B cell (primary cell): ENCODE results near the gene GALNT7. TPM values are rescaled to one million over a fixed set of nuclear protein-coding genes. Genes with fewer than 3 reads are reported as not detected.

Experiments used
- ATAC-seq: fragments of 200-7000 bp; cut with Tn5 transposase; one replicate; pipeline ENCODE4 v1.10.0; 2021; ENCODE audit warnings: low read depth, mild to moderate bottlenecking, moderate number of reproducible peaks, moderate library complexity
- CTCF ChIA-PET: fragments of 350-600 bp; sonication (Branson Sonifier 250); formaldehyde crosslinking; loops from one replicate; lab custom pipeline; 2021; ENCODE audit warnings: antibody characterized with exemption, inconsistent platforms; lab: Charles Lee
- POLR2A ChIA-PET: fragments of 350-600 bp; sonication (Branson Sonifier 250); formaldehyde crosslinking; loops from one replicate; lab custom pipeline; 2021; ENCODE audit warnings: antibody characterized with exemption; lab: Charles Lee
- DNase-seq: peaks from one replicate; pipeline ENCODE4 v3.0.0; 2013
- H2AFZ ChIP-seq: 2 replicates; pipeline ENCODE4 v1.6.1; 2012; ENCODE audit warnings: mild to moderate bottlenecking, low read depth, low read length; ENCODE audit not compliant: insufficient read depth, poor library complexity, severe bottlenecking
- H3K27ac ChIP-seq, 2 donors: 1 replicate in 1 of 2; 2 replicates in 1 of 2; pipeline ENCODE4 v1.5.1; 2012 to 2013; ENCODE audit warnings: low read length in 2 of 2, mild to moderate bottlenecking in 2 of 2, moderate library complexity in 1 of 2
- H3K27me3 ChIP-seq, 4 experiments: fragments of 200-600 bp in 1 of 4; sonication (generic) in 1 of 4; replicated peaks in 1 of 4; 1 replicate in 2 of 4; 2 replicates in 2 of 4; pipeline versions ENCODE4 v1.6.1 to v1.7.0; 2013 to 2016; ENCODE audit warnings: low read length in 3 of 4, mild to moderate bottlenecking in 2 of 4, mixed read lengths in 1 of 4, moderate library complexity in 1 of 4; ENCODE audit not compliant: insufficient read depth in 4 of 4, control insufficient read depth in 3 of 4; ENCODE audit errors: control extremely low read depth in 1 of 4
- H3K36me3 ChIP-seq, 2 experiments: replicated peaks in 1 of 2; 1 replicate in 1 of 2; 2 replicates in 1 of 2; pipeline versions ENCODE4 v1.6.1 to v1.7.1; 2013; ENCODE audit warnings: low read length in 1 of 2; ENCODE audit not compliant: insufficient read depth in 2 of 2, control insufficient read depth in 1 of 2; ENCODE audit errors: control extremely low read depth in 1 of 2, extremely low read depth in 1 of 2
- H3K4me1 ChIP-seq, 2 donors: fragments of 200-600 bp in 1 of 2; sonication (generic) in 1 of 2; 1 replicate in 1 of 2; 2 replicates in 1 of 2; pipeline versions ENCODE4 v1.5.1 to v1.6.1; 2013 to 2017; ENCODE audit warnings: low read length in 2 of 2; ENCODE audit not compliant: control insufficient read depth in 2 of 2, insufficient read depth in 2 of 2
- H3K4me2 ChIP-seq: replicated peaks from 2 replicates; pipeline ENCODE3; 2012; ENCODE audit warnings: mild to moderate bottlenecking, low read depth, low read length; ENCODE audit not compliant: poor library complexity, severe bottlenecking
- H3K4me3 ChIP-seq, 5 experiments: fragments of 200-600 bp in 1 of 5; sonication (generic) in 1 of 5; 1 replicate in 3 of 5; 2 replicates in 2 of 5; pipeline versions ENCODE4 v1.5.1 to v1.7.0; 2011 to 2016; ENCODE audit warnings: low read length in 4 of 5, mild to moderate bottlenecking in 4 of 5, low read depth in 2 of 5, control low read depth in 1 of 5, moderate library complexity in 1 of 5; ENCODE audit not compliant: insufficient read depth in 1 of 5; ENCODE audit errors: control extremely low read depth in 1 of 5, extremely low read depth in 1 of 5
- H3K79me2 ChIP-seq: fragments of 200-600 bp; sonication (generic); one replicate; pipeline ENCODE4 v1.6.0; 2016; ENCODE audit warnings: low read length; ENCODE audit not compliant: control insufficient read depth, insufficient read depth
- H3K9ac ChIP-seq: fragments of 200-600 bp; sonication (generic); 2 replicates; pipeline ENCODE4 v1.6.1; 2017; ENCODE audit warnings: mild to moderate bottlenecking, low read length, moderate library complexity
- H3K9me3 ChIP-seq, 3 donors: one replicate each; pipeline versions ENCODE4 v1.6.1 to v1.7.1; 2013; ENCODE audit warnings: low read length in 2 of 3; ENCODE audit not compliant: control insufficient read depth in 2 of 3, insufficient read depth in 1 of 3; ENCODE audit errors: control extremely low read depth in 1 of 3
- H4K20me1 ChIP-seq: 2 replicates; pipeline ENCODE4 v1.6.0; 2012; ENCODE audit warnings: mild to moderate bottlenecking, low read length; ENCODE audit not compliant: insufficient read depth, control insufficient read depth, poor library complexity, severe bottlenecking
- H3K27ac Mint-ChIP-seq: one replicate; pipeline ENCODE4 v1.8.0; 2021; ENCODE audit warnings: mixed read lengths
- H3K27me3 Mint-ChIP-seq: one replicate; pipeline ENCODE4 v1.8.0; 2021; ENCODE audit warnings: mixed read lengths
- H3K4me1 Mint-ChIP-seq: one replicate; pipeline ENCODE4 v1.8.0; 2021; ENCODE audit warnings: mixed read lengths
- H3K4me3 Mint-ChIP-seq: one replicate; pipeline ENCODE4 v1.8.0; 2021; ENCODE audit warnings: mixed read lengths
- H3K9me3 Mint-ChIP-seq: one replicate; pipeline ENCODE4 v1.8.0; 2022; ENCODE audit warnings: mixed read lengths; ENCODE audit not compliant: insufficient read depth
- CTCF ChIP-seq: fragments of 200-600 bp; IDR thresholded peaks from one replicate; pipeline ENCODE4 v1.8.0; 2022; ENCODE audit warnings: antibody characterized with exemption, mild to moderate bottlenecking
- EZH2 ChIP-seq: IDR thresholded peaks from 2 replicates; pipeline ENCODE4 v1.6.1; 2012; ENCODE audit warnings: borderline replicate concordance, low read depth, mild to moderate bottlenecking, moderate library complexity, low read length; ENCODE audit not compliant: insufficient read depth, poor library complexity, severe bottlenecking
- WGBS: methylation state at CpG from one replicate; pipeline ENCODE4 v1.1.5; 2013; ENCODE audit warnings: missing lambda C conversion rate; ENCODE audit not compliant: insufficient coverage; 5-methylcytosine and 5-hydroxymethylcytosine counted together
- intact Hi-C: fragments of 100-400 bp; cut with micrococcal nuclease; formaldehyde crosslinking; loops from one replicate; pipeline ENCODE4 v1.10.0; 2022
- polyA plus RNA-seq: library from polyadenylated mRNA; depleted of rRNA; stranded (reverse); fragments of >200 nt; gene quantifications from 2 replicates; pipeline ENCODE4 v1.2.3, GENCODE V29; 2012
- total RNA-seq, 2 donors: library from RNA; stranded (reverse); fragments of 120-200 nt in 1 of 2; gene quantifications; 1 replicate in 1 of 2; 2 replicates in 1 of 2; pipeline versions ENCODE4 v1.2.3 to v1.2.4, GENCODE V29; 2013 to 2022

GALNT7 gene
- total and polyA plus RNA-seq, 2 donors (not counting 1 experiment from before 2014, with no cell fraction given): 5.8 to 23.7 TPM

DNA sequence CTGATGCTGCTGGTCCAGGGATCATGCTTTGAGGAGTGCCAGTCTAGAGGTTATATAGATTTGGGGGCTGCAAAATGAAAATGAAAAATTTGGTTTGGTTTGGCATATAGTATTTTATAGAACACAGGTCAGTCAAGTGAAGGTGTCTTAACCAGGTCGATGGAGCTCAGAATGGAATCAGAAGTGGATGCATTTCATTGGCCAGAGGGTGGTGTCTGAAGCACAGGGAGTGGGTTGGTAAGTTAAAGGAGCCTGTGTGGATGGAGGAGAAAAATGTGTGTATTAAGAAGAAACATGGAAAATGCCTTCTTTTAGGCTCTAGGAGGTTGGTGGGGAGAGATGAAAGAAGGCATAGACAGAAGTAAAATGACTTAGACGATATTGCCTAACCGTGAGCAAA is 8.6 kb downstream of the GALNT7 start:
- Mint-ChIP-seq H3K4me3 (no peak overlapping the region), H3K27ac (no peak overlapping the region), H3K27me3 (no peaks in the 10 kb centered on the region), H3K9me3 (no peaks in the 10 kb centered on the region), H3K4me1 (peaks cover 49% of the 10 kb centered on the region)
- Histone ChIP-seq H3K36me3 (no peaks in the 10 kb centered on the region), H3K4me3 (no peak overlapping the region), H3K27me3 (no peaks in the 10 kb centered on the region), H3K4me1 (peaks cover 28 to 35% of the 10 kb centered on the region in 2 donors), H3K27ac (no peak overlapping the region), H4K20me1 (peaks cover 53% of the 10 kb centered on the region), H3K79me2 (peaks cover 97% of the 10 kb centered on the region), H2AFZ (peak overlapping the region; percentile 3), H3K4me2 (no peak overlapping the region), H3K9me3 (no peaks in the 10 kb centered on the region), H3K9ac (no peak overlapping the region)
- ChIA-PET POLR2A (no interaction called here), CTCF (no interaction called here)
- no peak for ATAC-seq
- 84% methylated on average over 3 of the region's 3 CpGs for WGBS
- intact Hi-C loops: no loop called here
- DNase-seq: no peak
- TF ChIP-seq EZH2: no peak
- no peak for TF ChIP-seq CTCF

- ChIA-PET POLR2A (no interaction called here), CTCF (no interaction called here)
- H3K4me1 ChIP-seq: peaks cover 25 to 30% of the 10 kb centered on the region in 2 donors
- Mint-ChIP-seq H3K4me3 (no peak overlapping the region), H3K4me1 (peaks cover 41% of the 10 kb centered on the region), H3K9me3 (no peaks in the 10 kb centered on the region), H3K27me3 (no peaks in the 10 kb centered on the region), H3K27ac (no peak overlapping the region)
- H3K9me3 ChIP-seq: no peaks in the 10 kb centered on the region
- no peaks in the 10 kb centered on the region for H3K36me3 ChIP-seq
- no peaks in the 10 kb centered on the region for H3K27me3 ChIP-seq
- ATAC-seq (no peak), DNase-seq (no peak)
- no peak overlapping the region for H3K4me2 ChIP-seq
- no peak overlapping the region for H3K27ac ChIP-seq
- no peak overlapping the region for H2AFZ ChIP-seq
- intact Hi-C loops: no loop called here
- no CpG with 5 or more reads among the region's 1 CpG for WGBS
- H3K79me2 ChIP-seq: peaks cover 97% of the 10 kb centered on the region
- H3K4me3 ChIP-seq: no peak overlapping the region
- no peak overlapping the region for H3K9ac ChIP-seq
- peaks cover 48% of the 10 kb centered on the region for H4K20me1 ChIP-seq
- no peak for TF ChIP-seq EZH2
Observed at GRCh38 chr4:173178144-173178543, 9.5 kb downstream of the GALNT7 start.
